ENCODE data around the gene TP53AIP1. TPM values are rescaled to one million over a fixed set of nuclear protein-coding genes. Genes with fewer than 3 reads are reported as not detected.

Gene TP53AIP1
- total RNA-seq, 4 donors from 2014 or later, result 1.0 TPM; not detected in 3

DNA sequence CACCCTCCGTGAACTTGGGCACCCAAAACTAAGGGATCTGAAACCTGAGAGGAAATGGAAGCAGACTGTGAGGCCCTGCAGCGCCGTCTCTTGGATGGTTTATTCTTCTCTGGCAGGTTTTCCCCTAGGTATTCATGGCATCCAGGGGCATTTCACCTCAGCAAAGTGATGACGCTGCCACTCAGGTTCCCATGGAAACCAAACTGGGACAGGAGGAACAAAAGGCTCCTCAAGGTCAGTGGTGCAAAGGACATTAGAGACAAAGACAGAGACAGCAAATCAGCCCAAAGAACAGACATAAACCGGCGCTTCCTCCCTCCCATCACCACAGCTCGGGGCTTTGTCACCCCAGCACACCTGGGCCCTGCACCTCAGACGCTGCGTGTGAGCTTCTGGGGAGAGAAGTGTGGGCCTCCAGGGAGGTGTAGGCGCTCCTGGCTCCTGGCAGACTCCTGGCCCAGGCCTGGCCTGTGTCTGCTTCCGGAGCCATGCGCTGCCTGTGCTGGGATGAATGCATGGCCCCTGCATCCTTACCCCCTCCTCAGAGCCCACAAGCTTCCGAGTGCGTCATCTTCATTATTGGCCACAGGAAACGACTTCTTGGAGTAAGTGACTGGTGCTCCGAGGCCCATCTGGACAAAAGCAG is 5.9 kb downstream of the TP53AIP1 start:
- no peaks in the 10 kb centered on the region for H3K27me3 ChIP-seq
- H3K36me3 ChIP-seq, result no peaks in the 10 kb centered on the region
- no peaks in the 10 kb centered on the region for H3K4me1 ChIP-seq
- no peak for DNase-seq
- TF ChIP-seq, protein P1, sequence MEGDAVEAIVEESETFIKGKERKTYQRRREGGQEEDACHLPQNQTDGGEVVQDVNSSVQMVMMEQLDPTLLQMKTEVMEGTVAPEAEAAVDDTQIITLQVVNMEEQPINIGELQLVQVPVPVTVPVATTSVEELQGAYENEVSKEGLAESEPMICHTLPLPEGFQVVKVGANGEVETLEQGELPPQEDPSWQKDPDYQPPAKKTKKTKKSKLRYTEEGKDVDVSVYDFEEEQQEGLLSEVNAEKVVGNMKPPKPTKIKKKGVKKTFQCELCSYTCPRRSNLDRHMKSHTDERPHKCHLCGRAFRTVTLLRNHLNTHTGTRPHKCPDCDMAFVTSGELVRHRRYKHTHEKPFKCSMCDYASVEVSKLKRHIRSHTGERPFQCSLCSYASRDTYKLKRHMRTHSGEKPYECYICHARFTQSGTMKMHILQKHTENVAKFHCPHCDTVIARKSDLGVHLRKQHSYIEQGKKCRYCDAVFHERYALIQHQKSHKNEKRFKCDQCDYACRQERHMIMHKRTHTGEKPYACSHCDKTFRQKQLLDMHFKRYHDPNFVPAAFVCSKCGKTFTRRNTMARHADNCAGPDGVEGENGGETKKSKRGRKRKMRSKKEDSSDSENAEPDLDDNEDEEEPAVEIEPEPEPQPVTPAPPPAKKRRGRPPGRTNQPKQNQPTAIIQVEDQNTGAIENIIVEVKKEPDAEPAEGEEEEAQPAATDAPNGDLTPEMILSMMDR (IDR thresholded peaks at IDR 0.05), result no peak
- no peak for TF ChIP-seq POLR2A (IDR thresholded peaks at IDR 0.05)
- no peak overlapping the region for H3K27ac ChIP-seq
- intact Hi-C loops (cut with DNase I; ENCODE audit: low total_unique reads), result no loop called here
- H3K9me3 ChIP-seq, result no peaks in the 10 kb centered on the region
- no peak overlapping the region for H3K4me3 ChIP-seq

DNA sequence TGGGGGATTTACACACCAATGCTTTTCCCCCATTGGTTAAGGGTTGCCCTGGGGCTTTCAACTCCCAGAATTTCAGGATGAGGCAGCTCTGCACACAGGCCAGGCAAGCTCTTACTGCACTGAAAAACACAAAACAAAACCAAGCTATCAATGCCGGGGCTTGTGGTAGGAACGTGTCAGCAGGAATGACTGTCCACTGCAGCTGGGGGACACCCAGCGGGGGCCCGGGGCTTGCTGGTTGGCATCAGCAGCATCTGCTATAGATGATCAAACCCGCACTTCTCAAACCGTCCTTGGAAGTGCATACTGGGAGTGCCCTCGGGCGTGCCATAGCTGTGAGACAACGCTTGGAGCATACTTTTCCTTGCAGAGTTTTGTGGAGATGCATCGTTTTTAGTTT is 7.7 kb downstream of the TP53AIP1 start:
- H3K36me3 ChIP-seq, result no peaks in the 10 kb centered on the region
- TF ChIP-seq, protein P1 (IDR thresholded peaks at IDR 0.05), result no peak
- TF ChIP-seq POLR2A (IDR thresholded peaks at IDR 0.05), result no peak
- intact Hi-C loops (cut with DNase I; ENCODE audit: low total_unique reads), result no loop called here
- no peak overlapping the region for H3K4me3 ChIP-seq
- no peaks in the 10 kb centered on the region for H3K9me3 ChIP-seq
- no peaks in the 10 kb centered on the region for H3K4me1 ChIP-seq
- no peaks in the 10 kb centered on the region for H3K27me3 ChIP-seq
- no peak overlapping the region for H3K27ac ChIP-seq
- no peak for DNase-seq

DNA sequence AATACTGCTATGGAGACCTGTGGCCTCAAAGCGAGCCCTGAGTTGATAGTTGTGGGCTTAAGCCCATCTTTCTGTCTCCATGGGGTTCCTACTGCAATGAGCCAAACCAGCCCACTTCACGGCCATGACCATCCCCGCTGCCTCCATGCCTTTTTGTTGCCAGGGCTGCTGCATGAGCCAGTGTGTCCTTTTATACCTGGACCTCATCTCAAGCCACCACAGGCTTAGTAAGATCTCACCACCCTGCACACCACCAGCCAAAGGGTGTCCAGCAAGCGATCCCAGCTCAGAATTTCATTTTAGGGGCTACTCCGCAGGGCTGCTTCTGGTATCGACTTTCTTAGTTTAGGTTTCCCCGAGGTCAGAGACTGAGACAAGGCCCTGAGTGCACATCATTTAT is 8.3 kb downstream of the TP53AIP1 start:
- Histone ChIP-seq H3K4me1 (no peaks in the 10 kb centered on the region), H3K9me3 (no peaks in the 10 kb centered on the region), H3K27me3 (no peaks in the 10 kb centered on the region), H3K36me3 (no peaks in the 10 kb centered on the region), H3K27ac (no peak overlapping the region), H3K4me3 (no peak overlapping the region)
- TF ChIP-seq POLR2A (IDR thresholded peaks at IDR 0.05), result no peak
- TF ChIP-seq, protein P1 (IDR thresholded peaks at IDR 0.05), result no peak
- intact Hi-C loops (cut with DNase I; ENCODE audit: low total_unique reads), result no loop called here
- DNase-seq, result no peak

DNA sequence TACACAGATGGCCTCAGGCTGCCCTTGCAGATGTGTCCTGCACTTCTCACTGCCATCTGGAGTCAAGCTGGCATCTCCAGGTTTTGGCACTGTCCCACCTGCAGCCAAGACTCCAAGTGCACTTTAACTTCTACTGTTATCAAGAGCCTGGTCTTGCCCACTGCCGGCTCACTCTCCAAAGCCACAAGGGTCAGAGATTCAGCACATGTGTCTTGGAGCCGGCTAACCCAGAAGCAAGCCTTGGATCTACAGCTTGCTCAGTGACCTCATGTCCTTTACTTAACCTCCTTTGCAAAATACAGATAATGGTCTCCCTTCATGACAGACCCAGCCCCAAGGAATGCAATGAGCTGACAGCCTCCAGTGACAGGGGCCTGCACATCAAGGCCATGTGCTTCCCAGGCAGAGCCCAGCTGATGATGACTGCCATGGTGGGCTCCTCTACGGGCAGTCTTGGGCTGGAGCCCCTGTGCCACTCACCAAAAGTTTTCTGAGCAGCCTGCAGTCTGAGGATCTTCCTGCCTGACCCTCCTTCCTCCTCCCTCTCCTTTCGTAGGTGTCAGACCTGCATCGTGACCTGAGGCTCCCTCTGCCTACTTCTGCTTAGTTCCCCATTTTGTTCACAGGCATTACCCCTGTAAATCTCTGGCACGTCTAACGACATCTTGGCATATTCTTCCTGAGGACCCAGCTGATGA is 9.0 kb downstream of the TP53AIP1 start:
- no peak overlapping the region for H3K4me3 ChIP-seq
- intact Hi-C loops (cut with DNase I; ENCODE audit: low total_unique reads), result no loop called here
- H3K4me1 ChIP-seq, result no peaks in the 10 kb centered on the region
- H3K27me3 ChIP-seq, result no peaks in the 10 kb centered on the region
- no peaks in the 10 kb centered on the region for H3K9me3 ChIP-seq
- H3K27ac ChIP-seq, result no peak overlapping the region
- TF ChIP-seq, protein P1 (IDR thresholded peaks at IDR 0.05), result no peak
- TF ChIP-seq POLR2A (IDR thresholded peaks at IDR 0.05), result no peak
- no peak for DNase-seq
- no peaks in the 10 kb centered on the region for H3K36me3 ChIP-seq

DNA sequence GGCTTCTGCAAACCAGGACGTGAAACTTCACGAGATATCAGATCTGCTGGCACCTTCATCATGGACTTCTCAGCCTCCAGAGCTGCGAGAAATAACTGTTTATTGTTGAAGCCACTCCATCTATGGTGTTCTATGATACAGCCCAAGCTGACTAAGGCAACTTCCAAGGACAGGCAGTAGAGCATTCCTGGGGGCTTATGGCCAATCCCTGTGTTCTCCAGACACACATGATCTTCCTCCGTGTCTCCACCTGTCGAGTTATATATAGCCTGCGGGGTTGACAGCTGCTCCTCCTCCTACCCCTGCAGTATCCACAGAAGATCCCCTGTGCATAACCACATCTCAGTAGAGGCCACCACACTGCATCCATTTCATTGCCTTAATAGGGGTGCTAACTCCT is 11.0 kb downstream of the TP53AIP1 start:
- Histone ChIP-seq H3K27ac (no peak overlapping the region), H3K9me3 (no peaks in the 10 kb centered on the region), H3K4me3 (no peak overlapping the region), H3K27me3 (no peaks in the 10 kb centered on the region), H3K4me1 (no peaks in the 10 kb centered on the region), H3K36me3 (no peaks in the 10 kb centered on the region)
- intact Hi-C loops (cut with DNase I; ENCODE audit: low total_unique reads), result no loop called here
- TF ChIP-seq, protein P1 (IDR thresholded peaks at IDR 0.05), result no peak
- TF ChIP-seq POLR2A (IDR thresholded peaks at IDR 0.05), result no peak
- DNase-seq, result no peak

Measured in uterus (tissue), 4 donors.